ENCODE data around the gene SDHB. TPM values are rescaled to one million over a fixed set of nuclear protein-coding genes. Genes with fewer than 3 reads are reported as not detected.

The SDHB gene
- total RNA-seq, 1 donor from 2014 or later: 89.3 TPM

DNA sequence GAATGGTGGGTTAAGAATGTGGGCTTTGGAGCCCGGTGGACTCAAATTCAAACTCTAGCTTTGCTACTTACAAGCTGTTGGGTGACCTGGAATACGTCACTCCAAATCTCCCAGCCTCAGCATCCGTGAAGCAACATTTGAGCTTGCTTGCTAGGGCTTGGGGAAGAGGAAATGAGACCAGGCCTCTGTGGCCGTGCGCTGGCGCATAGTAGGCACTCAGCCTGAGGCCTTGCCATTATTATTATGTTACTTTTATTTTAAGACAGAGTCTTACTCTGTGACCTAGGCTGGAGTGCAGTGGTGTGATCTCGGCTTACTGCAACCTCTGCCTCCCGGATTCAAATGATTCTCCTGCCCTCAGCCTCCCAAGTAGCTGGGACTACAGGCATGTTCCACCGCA, 61.2 kb downstream of the SDHB start:
- FAIRE-seq (no peak), DNase-seq (ENCODE audit: low spot score in 2 of 2) (no peak)

- FAIRE-seq (no peak), DNase-seq (ENCODE audit: low spot score in 2 of 2) (no peak)
These were observed 61.7 kb downstream of the SDHB start for GRCh38 chr1:16992102-16992501.

DNA sequence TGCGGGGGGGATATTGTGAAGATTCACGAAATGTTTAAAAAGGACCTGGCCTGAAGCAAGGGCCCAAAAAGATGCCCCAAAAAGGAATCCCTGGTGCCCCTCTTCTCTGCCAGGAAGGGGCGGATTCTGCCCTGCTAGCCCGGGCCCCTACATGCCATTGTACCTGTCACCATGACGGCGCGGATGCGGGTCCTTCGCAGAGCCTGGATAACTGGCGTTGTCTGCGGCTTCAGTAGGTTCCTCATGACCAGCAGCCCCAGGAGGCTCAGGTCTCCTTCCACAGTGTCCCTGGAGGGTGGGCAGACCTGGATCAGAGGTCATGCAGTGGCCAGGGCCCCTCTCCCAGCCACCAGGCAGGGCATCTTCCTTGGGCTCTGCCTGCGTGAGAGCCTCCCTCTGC, 62.3 kb downstream of the SDHB start:
- DNase-seq (ENCODE audit: low spot score in 2 of 2) (no peak), FAIRE-seq (no peak)

- DNase-seq (ENCODE audit: low spot score in 2 of 2): no peak
- FAIRE-seq: no peak
These were observed 64.0 kb downstream of the SDHB start for GRCh38 chr1:16989676-16990391.

GRCh38 chr1:16988210-16988609, 65.6 kb downstream of the SDHB start:
- DNase-seq (ENCODE audit: low spot score in 2 of 2) (no peak), FAIRE-seq (no peak)

DNA sequence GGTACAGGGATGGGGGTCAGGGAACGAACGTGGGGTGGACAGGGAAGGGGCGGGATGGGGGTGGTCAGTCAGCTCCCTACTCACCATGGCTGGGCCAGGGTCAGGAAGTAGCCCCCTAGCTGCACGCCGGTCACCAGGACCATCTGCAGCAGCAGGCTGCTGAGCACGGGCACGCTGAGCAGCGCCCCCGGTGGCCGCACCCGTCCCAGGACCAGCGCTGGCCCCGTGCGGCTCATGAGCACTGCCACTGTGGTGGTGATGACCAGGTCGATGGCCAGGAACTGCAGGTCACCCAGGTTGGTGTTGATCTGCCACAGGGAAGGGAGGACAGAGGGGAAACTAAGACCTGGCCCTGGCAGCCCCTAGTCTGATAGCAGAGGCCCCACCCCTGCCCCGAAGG, 66.9 kb downstream of the SDHB start:
- FAIRE-seq (no peak), DNase-seq (ENCODE audit: low spot score in 2 of 2) (no peak)

DNA sequence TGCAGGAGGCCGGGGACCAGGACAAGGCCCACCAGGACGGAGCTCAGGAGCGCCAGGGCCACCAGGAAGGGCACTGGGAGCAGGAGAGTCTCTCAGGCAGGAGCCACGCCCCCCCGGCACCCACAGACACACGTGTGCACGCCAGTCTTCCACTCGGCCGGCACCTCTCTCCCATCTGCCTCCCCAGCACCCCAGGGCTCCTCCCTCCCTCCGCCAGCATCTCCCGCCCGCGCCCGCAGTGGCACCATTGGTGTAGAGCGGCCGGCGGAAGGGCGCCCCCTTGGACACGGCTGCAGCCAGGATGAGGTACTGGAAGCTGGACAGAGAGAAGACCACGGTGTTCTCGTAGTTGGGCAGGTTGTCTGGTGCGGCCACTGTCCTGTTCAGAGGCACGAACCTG, 67.3 kb downstream of the SDHB start:
- FAIRE-seq (no peak), DNase-seq (ENCODE audit: low spot score in 2 of 2) (no peak)

DNA sequence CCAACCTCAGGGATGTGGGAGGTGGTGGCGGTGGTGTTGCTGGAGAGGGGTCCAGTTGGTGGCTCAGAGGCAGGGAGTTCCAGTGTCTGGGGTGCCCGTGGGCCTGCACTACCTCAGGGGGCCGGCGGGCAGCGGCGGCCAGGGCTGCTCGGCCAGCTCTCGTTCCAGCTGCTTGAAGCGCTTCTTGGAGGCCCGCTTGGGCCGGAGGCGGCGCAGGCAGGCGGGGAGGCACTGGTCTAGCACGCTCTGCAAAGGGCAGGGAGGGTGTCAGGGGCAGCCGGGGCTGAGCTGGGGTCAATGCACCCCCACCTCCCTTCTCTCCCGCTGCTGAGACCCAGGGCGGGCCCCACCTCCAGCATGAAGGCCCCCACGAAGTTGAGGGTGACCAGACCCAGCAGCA, 67.7 kb downstream of the SDHB start:
- no peak for FAIRE-seq
- DNase-seq (ENCODE audit: low spot score in 2 of 2): no peak

GRCh38 chr1:16984717-16985116, 69.1 kb downstream of the SDHB start:
- DNase-seq (ENCODE audit: low spot score in 2 of 2) (no peak), FAIRE-seq (no peak)

GRCh38 chr1:16983649-16984048, 70.2 kb downstream of the SDHB start:
- FAIRE-seq (no peak), DNase-seq (ENCODE audit: low spot score in 2 of 2) (no peak)

DNA sequence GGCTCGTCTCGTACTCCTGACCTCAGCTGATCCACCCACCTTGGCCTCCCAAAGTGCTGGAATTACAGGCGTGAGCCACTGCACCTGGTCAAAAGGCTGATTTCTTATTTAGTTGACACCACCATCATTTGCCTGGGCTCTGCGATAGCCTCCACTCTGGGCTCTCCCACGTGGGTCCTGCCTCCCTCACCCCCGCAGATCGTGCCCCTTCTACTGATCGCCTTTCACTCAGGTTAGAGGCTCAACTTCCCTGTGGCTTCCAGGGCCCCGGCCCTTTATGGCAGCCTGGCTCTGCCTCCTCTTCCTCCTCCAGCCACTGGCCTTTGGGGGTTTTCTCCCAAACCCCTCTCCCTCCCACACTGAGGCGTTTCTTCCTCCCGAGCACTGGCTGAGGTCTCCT, 70.9 kb downstream of the SDHB start:
- no peak for DNase-seq (ENCODE audit: low spot score in 2 of 2)
- FAIRE-seq: no peak

- FAIRE-seq: no peak
- DNase-seq (ENCODE audit: low spot score in 2 of 2): no peak
These were observed 72.5 kb downstream of the SDHB start for GRCh38 chr1:16981269-16981849.

DNA sequence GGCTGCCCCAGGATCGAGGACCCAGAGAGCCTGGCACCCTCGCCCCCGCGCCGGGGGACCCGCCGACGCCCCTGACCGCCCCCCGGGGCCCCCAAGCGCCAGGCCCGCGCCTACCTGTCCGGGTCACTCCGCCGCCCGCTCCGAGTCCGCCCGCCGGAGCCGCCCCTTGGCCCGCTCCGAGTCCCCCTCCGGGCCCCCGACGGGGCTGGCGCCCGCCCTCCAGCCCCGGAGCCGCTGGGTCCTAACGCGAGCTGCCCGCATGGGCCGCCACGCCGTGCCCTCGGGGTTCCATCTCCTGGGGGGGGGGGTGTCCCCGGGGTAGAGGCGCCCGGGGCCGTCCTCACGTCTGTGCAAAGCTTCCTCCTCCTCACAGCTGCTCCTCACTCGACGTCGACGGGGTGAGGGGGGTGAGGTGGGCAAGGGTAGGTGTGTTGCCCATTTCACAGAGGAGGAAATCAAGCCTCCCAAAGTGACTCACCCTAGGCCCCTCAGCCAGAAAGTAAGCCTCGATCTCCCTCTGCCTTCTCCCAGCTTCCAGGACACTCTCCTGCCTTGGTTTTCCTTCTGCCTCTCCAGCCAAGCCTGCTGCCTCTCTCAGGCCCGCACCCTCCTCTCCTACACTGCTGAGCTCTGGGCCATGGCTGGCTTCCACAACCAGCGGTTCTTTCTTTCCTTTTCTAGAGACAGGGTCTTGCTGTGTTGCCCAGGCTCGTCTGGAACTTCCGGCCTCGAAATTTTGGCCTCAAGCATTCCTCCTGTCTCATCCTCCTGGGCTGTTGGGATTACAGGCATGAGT, 73.2 kb downstream of the SDHB start, which contains the start of gene MFAP2:
Gene MFAP2 (minus strand): TSS at position 148 of the 796 bp plus-strand sequence. CDS start 2,347 bp downstream, outside the sequence.
- FAIRE-seq (no peak), DNase-seq (ENCODE audit: low spot score in 2 of 2) (no peak)

- FAIRE-seq: no peak
- DNase-seq (ENCODE audit: low spot score in 2 of 2): no peak
These were observed 74.1 kb downstream of the SDHB start for GRCh38 chr1:16979475-16980327.

GRCh38 chr1:16978567-16979474, 75.0 kb downstream of the SDHB start:
- FAIRE-seq (no peak), DNase-seq (ENCODE audit: low spot score in 2 of 2) (peak in 1 of 2 donors; percentile 49)

DNA sequence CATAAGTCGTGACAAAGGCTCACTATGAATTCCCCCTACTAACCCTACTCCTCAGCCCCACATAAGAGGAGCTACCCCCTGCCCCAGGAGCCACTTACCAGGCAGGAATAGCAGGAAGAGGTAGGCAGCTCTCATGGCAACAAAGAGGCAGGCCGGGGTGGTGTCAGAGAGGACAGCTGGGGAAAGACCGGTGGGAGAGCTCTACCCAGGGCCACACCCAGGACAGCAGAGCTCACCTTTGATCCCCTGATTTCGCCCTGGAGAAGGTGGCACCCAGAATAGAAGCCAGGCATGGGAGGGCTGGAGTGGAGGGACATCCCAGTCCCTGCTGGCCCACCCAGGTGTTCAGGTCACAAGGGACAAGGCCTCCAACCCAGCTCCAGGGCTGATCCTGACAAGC, 75.7 kb downstream of the SDHB start:
- DNase-seq (ENCODE audit: low spot score in 2 of 2) (no peak), FAIRE-seq (no peak)

DNA sequence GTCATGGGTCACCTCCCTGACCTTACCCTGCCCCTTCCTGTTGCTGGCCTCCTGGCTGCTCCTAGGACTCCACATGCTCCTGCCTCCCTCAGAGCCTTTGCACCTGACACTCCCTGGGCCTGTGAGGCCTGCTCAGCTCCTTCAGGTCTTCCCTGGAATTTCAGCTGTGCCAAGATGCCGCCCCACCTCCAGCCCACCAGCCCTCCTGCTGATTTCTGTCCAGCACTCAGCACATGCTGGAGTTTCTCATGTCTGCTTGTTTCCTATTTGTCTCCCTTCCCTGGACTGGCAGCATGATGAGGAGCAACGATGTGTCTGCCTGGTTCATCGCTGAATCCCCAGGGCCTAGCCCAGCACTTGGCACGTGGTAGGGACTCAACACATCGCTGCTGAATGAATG, 76.5 kb downstream of the SDHB start:
- DNase-seq (ENCODE audit: low spot score in 2 of 2): no peak
- no peak for FAIRE-seq

DNA sequence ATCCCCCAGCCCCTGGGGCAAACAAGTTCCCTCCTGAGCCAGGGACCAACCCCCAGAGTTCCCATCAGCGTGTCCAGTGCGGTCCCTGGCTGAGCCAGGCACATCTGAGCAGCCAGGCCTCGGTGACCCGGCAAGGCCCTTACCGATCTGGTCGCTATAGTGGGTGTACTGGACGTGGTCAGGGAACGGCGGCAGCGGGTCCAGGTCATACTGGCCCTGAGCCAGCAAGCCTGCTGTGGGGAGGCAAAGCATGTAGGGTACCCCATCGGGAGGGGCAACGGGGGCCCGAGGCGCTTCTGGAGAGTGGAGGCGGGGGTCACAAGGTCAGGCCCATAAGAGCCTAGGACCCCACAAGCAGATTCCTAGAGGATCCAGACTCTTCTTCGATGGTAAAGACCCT, 76.9 kb downstream of the SDHB start:
- DNase-seq (ENCODE audit: low spot score in 2 of 2) (no peak), FAIRE-seq (no peak)

DNA sequence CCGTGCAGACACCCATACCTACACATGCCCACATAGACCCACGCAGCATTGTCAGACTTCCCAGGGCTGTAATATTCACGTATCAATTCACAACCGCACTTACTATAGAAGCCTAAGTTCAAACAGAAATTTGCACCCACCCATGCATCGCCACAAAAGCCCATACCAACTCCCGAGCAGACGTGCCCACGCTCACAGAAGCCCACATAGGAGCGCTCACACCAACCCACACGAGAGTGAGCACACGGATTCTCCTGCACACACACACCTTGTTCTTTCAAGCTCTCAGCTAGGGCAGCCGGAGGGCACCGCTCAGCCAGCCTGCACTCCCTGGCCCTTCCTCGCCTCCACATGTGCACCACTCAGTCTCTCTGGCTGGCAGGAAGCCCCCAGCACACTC, 78.0 kb downstream of the SDHB start:
- FAIRE-seq (no peak), DNase-seq (ENCODE audit: low spot score in 2 of 2) (no peak)

- DNase-seq (ENCODE audit: low spot score in 2 of 2): no peak
- FAIRE-seq: no peak
These were observed 78.6 kb downstream of the SDHB start for GRCh38 chr1:16975211-16975610.

All from frontal cortex (tissue), 4 donors.